Duodenal mucosa (tissue), 2 donors: ENCODE measurements around the gene CNOT4.

ENCODE experiments used
- H3K27ac ChIP-seq: one replicate; pipeline ENCODE4 v1.7.0; 2013; ENCODE audit warnings: low read depth, low read length
- H3K27me3 ChIP-seq, 2 donors: one replicate each; pipeline ENCODE4 v1.7.0; 2013; ENCODE audit warnings: low read length in 2 of 2, control low read depth in 1 of 2; ENCODE audit not compliant: insufficient read depth in 2 of 2, control insufficient read depth in 1 of 2
- H3K36me3 ChIP-seq, 2 donors: one replicate each; pipeline ENCODE4 v1.7.0; 2013; ENCODE audit warnings: low read length in 2 of 2, control low read depth in 1 of 2; ENCODE audit not compliant: insufficient read depth in 2 of 2, control insufficient read depth in 1 of 2
- H3K4me1 ChIP-seq, 2 donors: one replicate each; pipeline ENCODE4 v1.7.0; 2013; ENCODE audit warnings: low read length in 2 of 2, control low read depth in 1 of 2; ENCODE audit not compliant: insufficient read depth in 2 of 2, control insufficient read depth in 1 of 2
- H3K4me3 ChIP-seq, 2 donors: one replicate each; pipeline ENCODE4 v1.7.0; 2013; ENCODE audit warnings: low read length in 2 of 2, low read depth in 1 of 2
- H3K9ac ChIP-seq, 2 donors: one replicate each; pipeline ENCODE4 v1.7.0; 2013; ENCODE audit warnings: low read length in 2 of 2, low read depth in 1 of 2
- H3K9me3 ChIP-seq, 2 donors: one replicate each; pipeline ENCODE4 v1.7.0; 2013; ENCODE audit warnings: low read length in 2 of 2, control low read depth in 1 of 2; ENCODE audit not compliant: control insufficient read depth in 1 of 2

Gene CNOT4, protein sequence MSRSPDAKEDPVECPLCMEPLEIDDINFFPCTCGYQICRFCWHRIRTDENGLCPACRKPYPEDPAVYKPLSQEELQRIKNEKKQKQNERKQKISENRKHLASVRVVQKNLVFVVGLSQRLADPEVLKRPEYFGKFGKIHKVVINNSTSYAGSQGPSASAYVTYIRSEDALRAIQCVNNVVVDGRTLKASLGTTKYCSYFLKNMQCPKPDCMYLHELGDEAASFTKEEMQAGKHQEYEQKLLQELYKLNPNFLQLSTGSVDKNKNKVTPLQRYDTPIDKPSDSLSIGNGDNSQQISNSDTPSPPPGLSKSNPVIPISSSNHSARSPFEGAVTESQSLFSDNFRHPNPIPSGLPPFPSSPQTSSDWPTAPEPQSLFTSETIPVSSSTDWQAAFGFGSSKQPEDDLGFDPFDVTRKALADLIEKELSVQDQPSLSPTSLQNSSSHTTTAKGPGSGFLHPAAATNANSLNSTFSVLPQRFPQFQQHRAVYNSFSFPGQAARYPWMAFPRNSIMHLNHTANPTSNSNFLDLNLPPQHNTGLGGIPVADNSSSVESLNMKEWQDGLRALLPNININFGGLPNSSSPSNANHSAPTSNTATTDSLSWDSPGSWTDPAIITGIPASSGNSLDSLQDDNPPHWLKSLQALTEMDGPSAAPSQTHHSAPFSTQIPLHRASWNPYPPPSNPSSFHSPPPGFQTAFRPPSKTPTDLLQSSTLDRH

DNA sequence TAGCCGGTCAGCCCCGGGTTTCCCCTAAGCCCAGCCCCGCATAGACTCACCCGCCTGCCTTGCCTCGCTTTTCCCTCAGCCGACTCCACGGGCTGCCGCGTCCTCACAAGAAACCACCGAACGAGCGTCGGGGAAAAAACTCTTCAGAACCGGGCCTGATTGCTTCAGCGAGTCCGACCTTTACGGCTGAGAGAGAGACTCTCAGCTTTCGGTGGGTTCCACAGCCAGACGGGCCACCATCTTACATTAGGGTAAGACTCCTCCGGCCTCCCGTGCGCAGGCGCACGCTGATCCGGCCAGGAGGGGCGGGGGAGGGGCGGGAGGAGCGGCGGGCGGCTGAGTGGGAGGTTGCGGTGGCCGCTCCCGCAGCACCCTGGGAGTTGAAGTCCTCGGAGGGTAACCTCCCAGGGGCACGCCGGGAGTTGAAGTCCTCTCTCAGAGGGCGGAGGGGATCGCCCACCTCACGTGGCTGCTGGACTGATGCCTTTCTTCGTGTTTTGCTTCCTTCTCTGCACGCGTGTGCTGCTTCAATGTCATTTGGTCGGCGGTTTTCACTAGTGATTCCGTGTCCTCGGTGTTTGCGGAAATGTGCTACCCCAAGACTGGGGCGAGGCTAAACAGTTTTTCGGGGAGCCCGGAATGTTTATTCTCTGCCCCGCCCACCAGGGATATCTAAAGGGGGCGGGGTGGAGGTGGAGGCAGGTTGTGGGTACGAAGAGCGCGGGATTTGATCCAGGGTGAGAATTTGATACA is at the start of gene CNOT4:
TSS of gene CNOT4 (minus strand) at position 264 of the 753 bp plus-strand sequence. CDS start 71,771 bp downstream, outside the sequence.
- Histone ChIP-seq H3K4me3 (peak within 1 kb of the TSS; percentile 84 to 95), H3K9me3 (no peaks in the 10 kb centered on the region), H3K27me3 (no peaks in the 10 kb centered on the region), H3K9ac (peak within 1 kb of the TSS; percentile 67 to 82), H3K4me1 (peaks cover 8 to 18% of the 10 kb centered on the region in 2 donors), H3K36me3 (no peaks in the 10 kb centered on the region), H3K27ac (peak within 1 kb of the TSS; percentile 71)

DNA sequence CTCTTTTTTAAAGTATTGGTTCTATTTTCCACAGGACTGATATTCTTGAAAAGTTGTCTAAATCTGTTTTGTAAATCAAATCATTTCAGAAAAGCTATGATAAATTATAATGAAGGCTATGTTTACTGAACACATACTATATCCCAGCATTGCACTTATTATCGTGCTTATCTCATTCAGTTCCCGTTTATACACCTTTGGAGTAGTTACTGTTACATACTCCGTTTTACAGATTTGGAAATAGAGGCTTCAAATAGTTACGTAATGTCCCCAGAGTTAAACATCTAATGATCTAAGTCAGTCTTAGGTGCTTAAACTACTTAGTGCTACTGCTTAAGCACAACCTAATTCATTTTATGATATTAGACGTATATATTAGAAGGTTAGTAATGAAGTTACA is 49.0 kb upstream of the CNOT4 start:
- Histone ChIP-seq H3K27me3 (no peaks in the 10 kb centered on the region), H3K4me1 (peaks cover 4 to 7% of the 10 kb centered on the region in 2 donors), H3K36me3 (no peaks in the 10 kb centered on the region), H3K9ac (peak overlapping the region; percentile 91 to 94), H3K27ac (no peak overlapping the region), H3K9me3 (no peaks in the 10 kb centered on the region), H3K4me3 (peak overlapping the region; percentile 87 to 96)

DNA sequence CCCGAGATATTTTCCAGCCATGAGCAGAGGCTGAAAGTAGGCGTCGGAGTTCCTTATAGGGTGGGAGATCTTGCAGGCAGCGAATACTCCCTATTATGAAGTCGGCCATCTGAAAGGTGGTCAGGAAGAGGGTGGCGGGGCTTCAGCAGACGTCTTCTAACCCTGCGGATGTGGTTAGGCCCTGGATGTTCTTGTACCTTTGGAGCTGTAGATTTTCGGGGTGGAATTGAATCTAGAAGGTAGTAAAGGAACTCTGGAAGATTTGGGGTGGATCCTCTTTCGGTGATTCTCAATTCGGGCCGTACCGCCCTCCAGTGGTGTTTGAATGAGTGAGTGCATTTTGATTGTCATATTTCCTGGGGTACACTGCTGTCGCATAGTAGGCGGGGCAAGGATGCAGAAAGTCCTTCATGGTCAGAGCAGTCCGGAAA is 48.5 kb upstream of the CNOT4 start:
- H3K9ac ChIP-seq = peak overlapping the region; percentile 91 to 94
- peaks cover 4 to 7% of the 10 kb centered on the region in 2 donors for H3K4me1 ChIP-seq

DNA sequence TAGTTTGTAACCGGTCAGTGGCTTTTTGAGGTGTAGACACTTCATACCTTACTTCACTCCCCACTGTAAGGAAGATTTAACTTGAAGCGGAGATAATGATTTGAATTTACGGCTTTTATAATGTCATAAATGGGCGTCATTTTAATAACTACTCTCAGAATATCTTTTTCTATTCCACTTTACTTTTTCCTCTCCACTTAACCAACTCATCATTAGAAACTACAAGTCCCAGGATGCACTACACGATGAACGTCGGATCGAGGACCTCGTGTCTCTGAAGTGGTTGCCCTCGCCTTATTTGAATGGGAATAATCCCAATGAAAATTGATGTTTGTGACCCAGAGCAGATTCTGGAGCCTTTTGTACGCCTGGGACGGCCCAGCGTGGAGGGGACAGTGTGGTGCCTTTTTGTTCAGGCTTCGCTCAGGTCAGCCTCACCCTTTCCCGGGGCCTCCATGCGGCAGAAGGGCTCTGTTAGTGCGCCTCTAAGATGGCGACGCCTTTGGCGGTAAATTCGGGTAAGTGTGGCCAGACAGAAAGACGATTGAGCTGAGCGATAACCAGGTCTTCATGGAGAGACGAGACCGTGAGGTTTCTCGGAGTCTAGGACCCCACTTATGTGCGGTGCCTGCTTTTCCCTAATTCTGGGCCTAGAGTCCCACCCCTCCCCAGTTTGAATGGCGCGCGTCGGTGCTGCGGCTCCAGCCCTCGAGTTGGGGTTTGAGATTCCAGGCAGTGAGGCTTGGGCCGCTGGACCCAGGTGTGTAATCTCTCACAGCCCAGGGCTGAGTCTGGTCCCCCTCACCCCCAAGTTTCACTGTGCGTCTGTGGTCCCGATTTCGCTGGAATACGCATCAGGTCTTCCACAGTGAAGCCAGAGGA is 47.8 kb upstream of the CNOT4 start, which contains the start of gene NUP205:
TSS of gene NUP205 (plus strand) at position 463 of the 882 bp plus-strand sequence. CDS start at position 491, 28 bp downstream.
- peak within 1 kb of the TSS; percentile 91 to 94 for H3K9ac ChIP-seq

More for the DNA sequence above, 48.5 kb upstream of the CNOT4 start:
- Histone ChIP-seq H3K27me3 (no peaks in the 10 kb centered on the region), H3K27ac (peak overlapping the region; percentile 88), H3K9me3 (no peaks in the 10 kb centered on the region), H3K4me3 (peak overlapping the region; percentile 87 to 96), H3K36me3 (no peaks in the 10 kb centered on the region)

DNA sequence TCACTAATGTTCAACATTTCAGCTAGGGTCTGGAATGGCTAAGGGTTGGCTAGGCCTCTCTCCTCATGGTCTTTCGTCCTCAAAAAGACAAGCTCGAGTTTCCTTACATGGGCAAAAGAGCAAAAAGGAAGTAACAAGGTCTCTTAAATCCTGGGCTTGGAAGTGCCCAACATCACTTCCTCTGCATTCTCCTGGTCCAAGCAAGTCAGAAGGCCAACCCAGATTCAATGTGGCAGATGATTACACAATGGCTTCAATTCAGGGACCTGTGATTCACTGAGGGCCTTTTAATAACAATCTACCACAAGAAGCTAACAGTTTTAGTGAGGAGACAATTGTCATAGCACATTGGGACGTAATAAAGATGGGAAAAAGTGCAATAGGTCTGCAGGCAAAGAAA is 43.4 kb upstream of the CNOT4 start:
- H3K4me3 ChIP-seq = no peak overlapping the region
- H3K9me3 ChIP-seq = no peaks in the 10 kb centered on the region
- H3K27ac ChIP-seq = no peak overlapping the region
- no peak overlapping the region for H3K9ac ChIP-seq
- no peaks in the 10 kb centered on the region for H3K4me1 ChIP-seq
- H3K36me3 ChIP-seq = no peaks in the 10 kb centered on the region
- no peaks in the 10 kb centered on the region for H3K27me3 ChIP-seq

More for the DNA sequence above, 47.8 kb upstream of the CNOT4 start, which contains the start of gene NUP205:
- H3K4me3 ChIP-seq = peak within 1 kb of the TSS; percentile 87 to 96
- H3K4me1 ChIP-seq = peaks cover 4 to 7% of the 10 kb centered on the region in 2 donors
- no peaks in the 10 kb centered on the region for H3K36me3 ChIP-seq
- no peaks in the 10 kb centered on the region for H3K27me3 ChIP-seq
- H3K9me3 ChIP-seq = no peaks in the 10 kb centered on the region
- H3K27ac ChIP-seq = peak within 1 kb of the TSS; percentile 88

DNA sequence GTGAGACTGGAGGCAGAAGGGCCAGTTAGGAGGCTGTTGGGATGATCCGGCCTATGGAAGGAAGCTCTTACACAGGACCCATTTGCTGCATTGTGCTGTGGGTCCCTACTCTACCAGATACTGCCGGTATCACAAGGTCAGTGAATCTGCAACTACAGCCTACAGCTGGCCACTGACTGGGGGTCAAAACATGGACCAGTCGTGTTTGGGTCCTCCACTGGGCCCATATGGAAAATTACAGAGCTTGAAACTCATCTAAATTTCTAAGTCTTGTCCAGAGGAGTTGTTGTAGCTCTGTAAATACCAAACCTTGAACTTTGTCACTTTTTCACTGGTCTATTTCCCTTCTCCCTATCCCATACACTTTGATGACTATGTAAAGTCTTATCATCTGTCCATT is 42.2 kb upstream of the CNOT4 start:
- Histone ChIP-seq H3K27me3 (no peaks in the 10 kb centered on the region), H3K9me3 (no peaks in the 10 kb centered on the region), H3K36me3 (no peaks in the 10 kb centered on the region), H3K4me3 (no peak overlapping the region), H3K9ac (no peak overlapping the region), H3K4me1 (no peaks in the 10 kb centered on the region), H3K27ac (no peak overlapping the region)

DNA sequence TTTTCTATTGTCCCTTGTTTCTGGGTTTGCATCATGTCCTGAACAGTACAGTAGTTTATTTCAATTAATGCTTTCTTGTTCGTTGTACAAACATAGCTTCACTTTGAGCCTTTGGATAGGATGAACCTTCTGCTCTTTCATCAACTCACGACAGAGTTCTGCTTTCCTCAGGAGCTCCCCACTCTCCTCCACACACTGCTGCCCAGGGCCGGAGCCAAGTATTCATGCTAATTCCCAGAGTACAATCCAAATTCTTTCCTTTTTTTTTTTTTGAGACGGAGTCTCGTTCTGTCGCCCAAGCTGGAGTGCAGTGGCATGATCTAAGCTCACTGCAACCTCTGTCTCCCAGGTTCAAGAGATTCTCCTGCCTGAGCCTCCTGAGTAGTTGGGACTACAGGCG is 40.3 kb upstream of the CNOT4 start:
- H3K36me3 ChIP-seq = no peaks in the 10 kb centered on the region

DNA sequence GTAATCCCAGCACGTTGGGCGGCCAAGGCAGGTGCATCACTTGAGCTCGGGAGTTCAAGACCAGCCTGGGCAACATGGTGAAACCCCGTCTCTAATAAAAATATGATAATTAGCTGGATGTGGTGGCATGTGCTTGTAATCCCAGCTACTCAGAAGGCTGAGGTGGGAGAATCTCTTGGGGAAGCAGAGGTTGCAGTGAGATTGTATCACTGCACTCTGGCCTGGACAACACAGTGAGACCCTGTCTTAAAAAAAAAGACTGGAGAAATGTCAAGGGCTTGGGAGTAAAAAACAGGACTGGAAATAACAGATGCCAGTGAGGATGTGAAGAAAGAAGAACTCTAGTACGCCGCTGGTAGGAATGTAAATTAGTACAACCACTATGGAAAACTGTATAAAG is 31.1 kb upstream of the CNOT4 start:
- H3K27me3 ChIP-seq = no peaks in the 10 kb centered on the region
- no peak overlapping the region for H3K9ac ChIP-seq
- peaks cover 0 to 6% of the 10 kb centered on the region in 2 donors for H3K4me1 ChIP-seq
- no peak overlapping the region for H3K4me3 ChIP-seq
- H3K27ac ChIP-seq = no peak overlapping the region
- H3K9me3 ChIP-seq = no peaks in the 10 kb centered on the region
- H3K36me3 ChIP-seq = no peaks in the 10 kb centered on the region

More for the DNA sequence above, 40.3 kb upstream of the CNOT4 start:
- no peak overlapping the region for H3K27ac ChIP-seq
- no peaks in the 10 kb centered on the region for H3K27me3 ChIP-seq
- H3K9ac ChIP-seq = no peak overlapping the region
- H3K9me3 ChIP-seq = no peaks in the 10 kb centered on the region
- H3K4me3 ChIP-seq = no peak overlapping the region
- H3K4me1 ChIP-seq = no peaks in the 10 kb centered on the region

DNA sequence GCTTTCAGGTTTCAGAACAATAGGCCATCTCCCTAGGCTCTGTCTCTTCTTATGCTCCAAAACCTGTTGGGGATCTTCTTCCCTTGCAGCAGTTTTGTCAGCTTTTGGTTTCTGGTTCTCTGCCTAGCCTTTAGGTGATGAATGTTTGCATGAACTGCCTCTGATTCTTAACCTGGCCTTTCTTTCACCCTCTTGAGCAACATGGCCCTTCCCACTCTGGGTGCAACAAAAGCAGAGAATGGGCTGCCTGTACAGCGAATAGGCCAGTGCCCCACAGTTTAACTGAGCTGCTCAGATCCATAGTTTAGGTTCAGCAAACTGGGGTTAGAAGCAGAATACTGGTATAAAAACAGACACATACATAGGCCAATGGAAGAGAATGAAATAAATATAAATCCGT is 29.7 kb upstream of the CNOT4 start:
- no peaks in the 10 kb centered on the region for H3K9me3 ChIP-seq

More for the DNA sequence above, 29.7 kb upstream of the CNOT4 start:
- Histone ChIP-seq H3K27ac (no peak overlapping the region), H3K27me3 (no peaks in the 10 kb centered on the region), H3K36me3 (no peaks in the 10 kb centered on the region), H3K4me1 (peaks cover 0 to 6% of the 10 kb centered on the region in 2 donors), H3K4me3 (no peak overlapping the region), H3K9ac (no peak overlapping the region)
